CD14-positive monocyte (primary cell): ENCODE measurements around the gene ST7. TPM values are rescaled to one million over a fixed set of nuclear protein-coding genes. Genes with fewer than 3 reads are reported as not detected.
A peak's percentile ranks its signal among the peaks of the same experiment; 100 is the strongest.

Experiments used
- DNase-seq, 3 donors: peaks; one replicate each; pipeline ENCODE4 v3.0.0-alpha.2; 2011 to 2022
- H2AFZ ChIP-seq: 2 replicates; pipeline ENCODE4 v1.6.0; 2012; ENCODE audit warnings: mild to moderate bottlenecking, low read depth, low read length, inconsistent platforms; ENCODE audit not compliant: insufficient read depth, poor library complexity, severe bottlenecking
- H3K27ac ChIP-seq, 2 donors: 1 replicate in 1 of 2; 2 replicates in 1 of 2; pipeline ENCODE4 v1.5.1; 2012 to 2013; ENCODE audit warnings: low read length in 2 of 2, control low read depth in 1 of 2, inconsistent platforms in 1 of 2, low read depth in 1 of 2, mild to moderate bottlenecking in 1 of 2
- H3K27me3 ChIP-seq, 2 donors: one replicate each; pipeline versions ENCODE4 v1.6.0 to v1.6.1; 2011 to 2013; ENCODE audit warnings: low read length in 2 of 2; ENCODE audit not compliant: control insufficient read depth in 2 of 2, insufficient read depth in 2 of 2
- H3K36me3 ChIP-seq, 2 donors: replicated peaks in 1 of 2; 1 replicate in 1 of 2; 2 replicates in 1 of 2; pipeline versions ENCODE4 v1.5.1 to v1.6.1; 2012 to 2013; ENCODE audit warnings: low read length in 2 of 2, control low read depth in 1 of 2, inconsistent platforms in 1 of 2, mild to moderate bottlenecking in 1 of 2; ENCODE audit not compliant: insufficient read depth in 2 of 2, control insufficient read depth in 1 of 2
- H3K4me1 ChIP-seq, 2 donors: 1 replicate in 1 of 2; 2 replicates in 1 of 2; pipeline versions ENCODE4 v1.5.1 to v1.6.1; 2012 to 2013; ENCODE audit warnings: low read length in 2 of 2, control low read depth in 1 of 2, inconsistent platforms in 1 of 2, mild to moderate bottlenecking in 1 of 2, moderate library complexity in 1 of 2; ENCODE audit not compliant: insufficient read depth in 2 of 2, control insufficient read depth in 1 of 2
- H3K4me2 ChIP-seq: replicated peaks from 2 replicates; pipeline ENCODE3; 2012; ENCODE audit warnings: low read length, moderate library complexity, mild to moderate bottlenecking; ENCODE audit not compliant: poor library complexity, severe bottlenecking; ENCODE audit errors: extremely low read depth
- H3K4me3 ChIP-seq, 3 experiments: fragments of 200-600 bp in 1 of 3; sonication (generic) in 1 of 3; replicated peaks in 1 of 3; 1 replicate in 2 of 3; 2 replicates in 1 of 3; pipeline ENCODE4 v1.5.1; 2011 to 2013; ENCODE audit warnings: low read length in 3 of 3, mild to moderate bottlenecking in 3 of 3, control low read depth in 2 of 3, low read depth in 2 of 3, inconsistent platforms in 1 of 3, moderate library complexity in 1 of 3
- H3K79me2 ChIP-seq: 2 replicates; pipeline ENCODE4 v1.6.0; 2012; ENCODE audit warnings: mild to moderate bottlenecking, control low read depth, inconsistent platforms, low read length, moderate library complexity; ENCODE audit not compliant: insufficient read depth
- H3K9ac ChIP-seq: 2 replicates; pipeline ENCODE4 v1.6.0; 2017; ENCODE audit warnings: low read length, mild to moderate bottlenecking; ENCODE audit not compliant: insufficient read depth, poor library complexity, severe bottlenecking
- H3K9me3 ChIP-seq, 2 donors: replicated peaks in 1 of 2; 1 replicate in 1 of 2; 2 replicates in 1 of 2; pipeline versions ENCODE4 v1.5.1 to v1.6.1; 2012 to 2013; ENCODE audit warnings: low read length in 2 of 2, control low read depth in 1 of 2; ENCODE audit not compliant: control insufficient read depth in 1 of 2, insufficient read depth in 1 of 2
- H4K20me1 ChIP-seq: 2 replicates; pipeline ENCODE4 v1.6.0; 2012; ENCODE audit warnings: mild to moderate bottlenecking, low read length, control low read depth, moderate library complexity; ENCODE audit not compliant: insufficient read depth
- H3K27ac Mint-ChIP-seq, 7 donors: one replicate each; pipeline ENCODE4 v1.8.0; 2020; ENCODE audit warnings: mild to moderate bottlenecking in 7 of 7, mixed read lengths in 7 of 7, moderate library complexity in 6 of 7, inconsistent platforms in 2 of 7
- H3K27me3 Mint-ChIP-seq, 3 donors: one replicate each; pipeline ENCODE4 v1.8.0; 2021 to 2022; ENCODE audit warnings: low read depth in 3 of 3, mild to moderate bottlenecking in 3 of 3, mixed read lengths in 3 of 3, moderate library complexity in 3 of 3, inconsistent platforms in 1 of 3
- H3K36me3 Mint-ChIP-seq, 2 donors: one replicate each; pipeline ENCODE4 v1.8.0; 2020; ENCODE audit warnings: mixed read lengths in 2 of 2, inconsistent platforms in 1 of 2, mild to moderate bottlenecking in 1 of 2
- H3K4me1 Mint-ChIP-seq: one replicate; pipeline ENCODE4 v1.8.0; 2020; ENCODE audit warnings: mild to moderate bottlenecking, mixed read lengths
- H3K4me3 Mint-ChIP-seq, 2 donors: one replicate each; pipeline ENCODE4 v1.8.0; 2020; ENCODE audit warnings: mild to moderate bottlenecking in 2 of 2, mixed read lengths in 2 of 2, moderate library complexity in 1 of 2
- H3K9me3 Mint-ChIP-seq, 7 donors: one replicate each; pipeline ENCODE4 v1.8.0; 2020 to 2022; ENCODE audit warnings: mixed read lengths in 7 of 7, mild to moderate bottlenecking in 6 of 7, moderate library complexity in 6 of 7, inconsistent platforms in 2 of 7
- CTCF ChIP-seq: fragments of 200-600 bp; IDR thresholded peaks from one replicate; pipeline ENCODE4 v1.8.0; 2022; ENCODE audit warnings: antibody characterized with exemption, mild to moderate bottlenecking
- WGBS: methylation state at CpG from one replicate; pipeline ENCODE4 v1.1.5; 2013; ENCODE audit warnings: missing lambda C conversion rate; ENCODE audit not compliant: insufficient coverage; 5-methylcytosine and 5-hydroxymethylcytosine counted together
- intact Hi-C, 2 donors: fragments of 100-400 bp; cut with micrococcal nuclease; formaldehyde crosslinking; loops; one replicate each; pipeline versions ENCODE4 v1.15.0 to v1.15.1; 2023
- polyA plus RNA-seq, 3 donors: library from polyadenylated mRNA; depleted of rRNA in 1 of 3; unstranded in 2 of 3; stranded (reverse) in 1 of 3; fragments of 300-500 nt in 2 of 3; fragments of >200 nt in 1 of 3; fragmentation: Illumina TruSeq in 2 of 3; gene quantifications; 1 replicate in 2 of 3; 2 replicates in 1 of 3; pipeline ENCODE4 v1.2.3, GENCODE V29; 2012 to 2021

Gene ST7
- polyA plus RNA-seq, 3 donors: 3.6 to 5.5 (median 4.1) TPM

DNA sequence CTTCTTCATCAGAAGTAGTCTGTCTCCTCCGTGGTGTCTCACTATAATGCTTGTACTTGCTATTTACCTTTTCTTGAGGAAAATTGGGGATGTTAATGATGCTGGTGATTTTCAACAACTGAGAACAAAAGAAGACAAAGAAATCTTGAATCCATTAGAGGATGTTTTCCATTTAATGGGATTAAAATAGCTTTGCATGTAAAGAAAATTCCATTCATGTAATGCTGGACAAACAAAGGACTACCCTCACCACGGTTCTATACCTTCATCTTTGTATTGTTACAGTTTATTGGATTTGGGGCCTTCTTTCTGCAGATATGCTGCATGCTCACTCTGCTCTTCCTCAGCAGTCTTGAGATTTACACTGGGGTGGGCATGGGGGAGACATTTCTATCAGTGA lies 241.1 kb downstream of the ST7 start:
- no peak overlapping the region for H3K9ac ChIP-seq
- no peak overlapping the region for H3K4me2 ChIP-seq
- H3K27me3 Mint-ChIP-seq: no peaks in the 10 kb centered on the region
- no peak overlapping the region for H3K4me3 Mint-ChIP-seq
- no peak for DNase-seq
- H2AFZ ChIP-seq: no peak overlapping the region
- no peaks in the 10 kb centered on the region for H4K20me1 ChIP-seq
- no peaks in the 10 kb centered on the region for H3K79me2 ChIP-seq
- no peak for TF ChIP-seq CTCF
- no peaks in the 10 kb centered on the region for H3K27me3 ChIP-seq
- no peaks in the 10 kb centered on the region for H3K4me1 Mint-ChIP-seq
- H3K9me3 Mint-ChIP-seq: peaks cover 4 to 15% (median 7%) of the 10 kb centered on the region in 7 donors
- no peaks in the 10 kb centered on the region for H3K4me1 ChIP-seq
- peaks cover 3 to 18% of the 10 kb centered on the region in 2 donors for H3K36me3 ChIP-seq
- peaks cover 25 to 43% of the 10 kb centered on the region in 2 donors for H3K36me3 Mint-ChIP-seq
- no peak overlapping the region for H3K27ac ChIP-seq
- H3K4me3 ChIP-seq: no peak overlapping the region
- no CpG with 5 or more reads among the region's 2 CpGs for WGBS
- H3K27ac Mint-ChIP-seq: no peak overlapping the region
- intact Hi-C loops: no loop called here
- peaks cover 2 to 4% of the 10 kb centered on the region in 2 donors for H3K9me3 ChIP-seq

- no CpG with 5 or more reads among the region's 4 CpGs for WGBS
Observed at GRCh38 chr7:117195361-117196029, 242.2 kb downstream of the ST7 start.

More at GRCh38 chr7:117195361-117196029, 242.2 kb downstream of the ST7 start:
- Histone ChIP-seq H2AFZ (no peak overlapping the region), H3K4me2 (no peak overlapping the region), H3K9ac (no peak overlapping the region), H4K20me1 (no peaks in the 10 kb centered on the region), H3K27ac (no peak overlapping the region), H3K9me3 (peaks cover 2 to 4% of the 10 kb centered on the region in 2 donors), H3K4me3 (no peak overlapping the region), H3K4me1 (no peaks in the 10 kb centered on the region), H3K36me3 (peaks cover 0 to 12% of the 10 kb centered on the region in 2 donors), H3K27me3 (no peaks in the 10 kb centered on the region), H3K79me2 (no peaks in the 10 kb centered on the region)
- Mint-ChIP-seq H3K27me3 (no peaks in the 10 kb centered on the region), H3K27ac (no peak overlapping the region), H3K4me1 (no peaks in the 10 kb centered on the region), H3K4me3 (no peak overlapping the region), H3K36me3 (peaks cover 19 to 34% of the 10 kb centered on the region in 2 donors), H3K9me3 (peaks cover 4 to 15% (median 7%) of the 10 kb centered on the region in 7 donors)
- intact Hi-C loops: no loop called here
- DNase-seq: peak in 1 of 3 donors; percentile 35
- no peak for TF ChIP-seq CTCF
